ENCODE measurements around the gene TOR4A. TPM values are rescaled to one million over a fixed set of nuclear protein-coding genes. Genes with fewer than 3 reads are reported as not detected.

Gene TOR4A
- total RNA-seq, 1 experiment from 2014 or later, result 37.1 TPM

DNA sequence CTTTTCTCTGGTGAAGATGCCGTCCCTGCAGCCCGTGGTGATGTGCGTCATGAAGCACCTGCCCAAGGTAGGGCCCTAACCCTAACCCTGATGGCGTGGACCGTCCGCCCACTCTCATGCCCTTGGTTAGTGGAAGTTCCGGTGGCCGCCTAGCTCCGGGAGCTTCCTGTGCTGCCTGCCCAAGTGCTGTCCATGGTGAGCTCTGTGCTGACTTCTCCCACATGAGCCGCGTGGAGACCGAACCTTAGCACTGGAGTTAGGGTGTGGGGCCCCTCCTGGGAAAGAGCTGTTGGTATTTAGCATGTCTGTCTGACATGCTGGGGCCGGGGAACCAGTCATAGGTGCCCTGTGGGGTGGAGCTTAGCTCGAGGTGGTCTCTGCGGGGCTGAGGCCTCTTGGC is 21.2 kb upstream of the TOR4A start:
- ChIA-PET CTCF (no interaction called here), POLR2A (no interaction called here)
- Histone ChIP-seq H3K27ac (ENCODE audit: low read length) (peak overlapping the region; percentile 82; the same call in 1 of the 2 replicates), H3K36me3 (ENCODE audit: control insufficient read depth, insufficient read depth, low read length) (peaks cover 3% of the 10 kb centered on the region; the same call in 1 of the 2 replicates), H3K4me1 (ENCODE audit: control insufficient read depth, insufficient read depth, low read length) (peaks cover 16% of the 10 kb centered on the region), H3K9me3 (ENCODE audit: control insufficient read depth, insufficient read depth, low read depth, low read length) (no peaks in the 10 kb centered on the region), H3K27me3 (ENCODE audit: control insufficient read depth, insufficient read depth, low read length) (no peaks in the 10 kb centered on the region), H3K4me3 (ENCODE audit: low read depth in 2 of 2, low read length in 2 of 2) (peak overlapping the region; percentile 72 to 78)
- TF ChIP-seq SIN3A (IDR thresholded peaks at IDR 0.05; ENCODE audit: borderline replicate concordance, insufficient read depth, low read depth, low read length), result no peak
- no peak for TF ChIP-seq CTCF (IDR thresholded peaks at IDR 0.05)
- TF ChIP-seq POLR2AphosphoS5 (IDR thresholded peaks at IDR 0.05; ENCODE audit: low read depth, low read length), result no peak
- no peak for TF ChIP-seq TCF7L2 (IDR thresholded peaks at IDR 0.05; ENCODE audit: low read depth, low read length)
- peak in 1 of 2 experiments; percentile 74; a peak in 3 of 4 replicates for TF ChIP-seq REST (IDR thresholded peaks at IDR 0.05; ENCODE audit: insufficient read depth in 1 of 2, low read depth in 2 of 2, low read length in 1 of 2)
- DNase-seq (ENCODE audit: low read depth, low spot score) (no peak), ATAC-seq (no peak)
- intact Hi-C loops (cut with micrococcal nuclease; ENCODE audit: unreplicated experiment) (no loop called here), in situ Hi-C loops (cut with HindIII; ENCODE audit: low pct_unique_long_range_greater_than_20kb, low sequenced_read_pairs) (no loop called here)
- no TSS peak for BruUV-seq (replicated peaks)

GRCh38 chr9:137256856-137257255 is 20.7 kb upstream of the TOR4A start:
- POLR2A ChIA-PET, result no interaction called here
- Histone ChIP-seq H3K27ac (ENCODE audit: low read length) (0 out of 2 replicates have a peak overlapping the region, but pooled peaks have one; percentile 82), H3K36me3 (ENCODE audit: control insufficient read depth, insufficient read depth, low read length) (peaks cover 3% of the 10 kb centered on the region; the same call in 1 of the 2 replicates), H3K9me3 (ENCODE audit: control insufficient read depth, insufficient read depth, low read depth, low read length) (no peaks in the 10 kb centered on the region), H3K27me3 (ENCODE audit: control insufficient read depth, insufficient read depth, low read length) (no peaks in the 10 kb centered on the region), H3K4me1 (ENCODE audit: control insufficient read depth, insufficient read depth, low read length) (peaks cover 16% of the 10 kb centered on the region), H3K4me3 (ENCODE audit: low read depth in 2 of 2, low read length in 2 of 2) (peak overlapping the region; percentile 72 to 78; a peak in 2 of 4 replicates)
- DNase-seq (ENCODE audit: low read depth, low spot score) (no peak), ATAC-seq (no peak)
- TF ChIP-seq SIN3A (IDR thresholded peaks at IDR 0.05; ENCODE audit: borderline replicate concordance, insufficient read depth, low read depth, low read length) (no peak), CTCF (IDR thresholded peaks at IDR 0.05) (no peak), TCF7L2 (IDR thresholded peaks at IDR 0.05; ENCODE audit: low read depth, low read length) (no peak), POLR2AphosphoS5 (IDR thresholded peaks at IDR 0.05; ENCODE audit: low read depth, low read length) (no peak), REST (IDR thresholded peaks at IDR 0.05; ENCODE audit: insufficient read depth in 1 of 2, low read depth in 2 of 2, low read length in 1 of 2) (no peak)
- CTCF ChIA-PET, result no interaction called here
- no TSS peak for BruUV-seq (replicated peaks)
- in situ Hi-C loops (cut with HindIII; ENCODE audit: low pct_unique_long_range_greater_than_20kb, low sequenced_read_pairs), result no loop called here
- intact Hi-C loops (cut with micrococcal nuclease; ENCODE audit: unreplicated experiment), result no loop called here
